ENCODE measurements around the gene C4A.

Gene C4A

DNA sequence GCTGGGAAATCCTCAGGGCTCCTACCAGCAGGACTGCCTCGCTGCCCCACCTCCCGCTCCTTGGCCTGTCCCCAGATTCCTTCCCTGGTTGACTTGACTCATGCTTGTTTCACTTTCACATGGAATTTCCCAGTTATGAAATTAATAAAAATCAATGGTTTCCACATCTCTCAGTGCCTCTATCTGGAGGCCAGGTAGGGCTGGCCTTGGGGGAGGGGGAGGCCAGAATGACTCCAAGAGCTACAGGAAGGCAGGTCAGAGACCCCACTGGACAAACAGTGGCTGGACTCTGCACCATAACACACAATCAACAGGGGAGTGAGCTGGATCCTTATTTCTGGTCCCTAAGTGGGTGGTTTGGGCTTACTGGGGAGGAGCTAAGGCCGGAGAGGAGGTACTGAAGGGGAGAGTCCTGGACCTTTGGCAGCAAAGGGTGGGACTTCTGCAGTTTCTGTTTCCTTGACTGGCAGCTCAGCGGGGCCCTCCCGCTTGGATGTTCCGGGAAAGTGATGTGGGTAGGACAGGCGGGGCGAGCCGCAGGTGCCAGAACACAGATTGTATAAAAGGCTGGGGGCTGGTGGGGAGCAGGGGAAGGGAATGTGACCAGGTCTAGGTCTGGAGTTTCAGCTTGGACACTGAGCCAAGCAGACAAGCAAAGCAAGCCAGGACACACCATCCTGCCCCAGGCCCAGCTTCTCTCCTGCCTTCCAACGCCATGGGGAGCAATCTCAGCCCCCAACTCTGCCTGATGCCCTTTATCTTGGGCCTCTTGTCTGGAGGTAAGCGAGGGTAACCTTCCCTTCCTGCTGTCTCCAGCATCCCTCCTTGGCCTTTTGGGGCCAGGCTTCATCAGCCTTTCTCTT lies 36.1 kb upstream of the C4A start, which contains the start of gene CFB:
Gene CFB (plus strand): TSS at position 589 of the 863 bp plus-strand sequence. CDS start 127 bp downstream, at position 716.
- H3K4me2 ChIP-seq (ENCODE audit: low read depth, low read length, poor library complexity, severe bottlenecking): no peak within 1 kb of the TSS

DNA sequence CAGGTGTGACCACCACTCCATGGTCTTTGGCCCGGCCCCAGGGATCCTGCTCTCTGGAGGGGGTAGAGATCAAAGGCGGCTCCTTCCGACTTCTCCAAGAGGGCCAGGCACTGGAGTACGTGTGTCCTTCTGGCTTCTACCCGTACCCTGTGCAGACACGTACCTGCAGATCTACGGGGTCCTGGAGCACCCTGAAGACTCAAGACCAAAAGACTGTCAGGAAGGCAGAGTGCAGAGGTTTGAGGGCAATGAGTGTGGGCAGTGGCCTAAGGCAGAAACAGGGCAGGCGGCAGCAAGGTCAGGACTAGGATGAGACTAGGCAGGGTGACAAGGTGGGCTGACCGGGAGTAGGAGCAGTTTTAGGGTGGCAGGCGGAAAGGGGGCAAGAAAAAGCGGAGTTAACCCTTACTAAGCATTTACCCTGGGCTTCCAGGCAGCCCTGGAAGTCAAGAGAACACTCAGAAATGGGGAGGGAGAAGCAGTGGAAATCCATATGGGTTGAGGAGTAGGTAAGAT lies 35.4 kb upstream of the C4A start:
- H4K20me1 ChIP-seq (ENCODE audit: low read depth, low read length): no peaks in the 10 kb centered on the region
- no peak overlapping the region for H3K9ac ChIP-seq (ENCODE audit: low read length)
- no peak overlapping the region for H2AFZ ChIP-seq (ENCODE audit: low read depth, low read length, severe bottlenecking)
- no peak overlapping the region for H3K27ac ChIP-seq (ENCODE audit: low read depth, low read length)
- H3K36me3 ChIP-seq (ENCODE audit: low read length): no peaks in the 10 kb centered on the region
- H3K79me2 ChIP-seq (ENCODE audit: insufficient read depth, low read length): no peaks in the 10 kb centered on the region
- TF ChIP-seq EZH2phosphoT487 (conservative IDR thresholded peaks at IDR 0.05; ENCODE audit: low read length): no peak
- H3K4me3 ChIP-seq (ENCODE audit: insufficient read depth, low read length, poor library complexity, severe bottlenecking): no peak overlapping the region
- H3K27me3 ChIP-seq (ENCODE audit: low read length): no peaks in the 10 kb centered on the region
- H3K9me3 ChIP-seq (ENCODE audit: insufficient read depth, low read length): no peaks in the 10 kb centered on the region
- no peaks in the 10 kb centered on the region for H3F3A ChIP-seq (ENCODE audit: insufficient read depth)
- H3K4me2 ChIP-seq (ENCODE audit: low read depth, low read length, poor library complexity, severe bottlenecking): no peak overlapping the region
- H3K9me2 ChIP-seq (replicated peaks; ENCODE audit: insufficient read depth, low read length): no peaks in the 10 kb centered on the region

More for the DNA sequence above, 36.1 kb upstream of the C4A start, which contains the start of gene CFB:
- Histone ChIP-seq H3K79me2 (ENCODE audit: insufficient read depth, low read length) (no peaks in the 10 kb centered on the region), H4K20me1 (ENCODE audit: low read depth, low read length) (no peaks in the 10 kb centered on the region), H3F3A (ENCODE audit: insufficient read depth) (no peaks in the 10 kb centered on the region), H3K9ac (ENCODE audit: low read length) (no peak within 1 kb of the TSS), H3K27me3 (ENCODE audit: low read length) (no peaks in the 10 kb centered on the region), H3K36me3 (ENCODE audit: low read length) (no peaks in the 10 kb centered on the region), H3K9me2 (replicated peaks; ENCODE audit: insufficient read depth, low read length) (no peaks in the 10 kb centered on the region), H3K27ac (ENCODE audit: low read depth, low read length) (no peak within 1 kb of the TSS), H3K4me3 (ENCODE audit: insufficient read depth, low read length, poor library complexity, severe bottlenecking) (no peak within 1 kb of the TSS), H3K9me3 (ENCODE audit: insufficient read depth, low read length) (no peaks in the 10 kb centered on the region), H2AFZ (ENCODE audit: low read depth, low read length, severe bottlenecking) (no peak within 1 kb of the TSS)
- TF ChIP-seq, protein P1, sequence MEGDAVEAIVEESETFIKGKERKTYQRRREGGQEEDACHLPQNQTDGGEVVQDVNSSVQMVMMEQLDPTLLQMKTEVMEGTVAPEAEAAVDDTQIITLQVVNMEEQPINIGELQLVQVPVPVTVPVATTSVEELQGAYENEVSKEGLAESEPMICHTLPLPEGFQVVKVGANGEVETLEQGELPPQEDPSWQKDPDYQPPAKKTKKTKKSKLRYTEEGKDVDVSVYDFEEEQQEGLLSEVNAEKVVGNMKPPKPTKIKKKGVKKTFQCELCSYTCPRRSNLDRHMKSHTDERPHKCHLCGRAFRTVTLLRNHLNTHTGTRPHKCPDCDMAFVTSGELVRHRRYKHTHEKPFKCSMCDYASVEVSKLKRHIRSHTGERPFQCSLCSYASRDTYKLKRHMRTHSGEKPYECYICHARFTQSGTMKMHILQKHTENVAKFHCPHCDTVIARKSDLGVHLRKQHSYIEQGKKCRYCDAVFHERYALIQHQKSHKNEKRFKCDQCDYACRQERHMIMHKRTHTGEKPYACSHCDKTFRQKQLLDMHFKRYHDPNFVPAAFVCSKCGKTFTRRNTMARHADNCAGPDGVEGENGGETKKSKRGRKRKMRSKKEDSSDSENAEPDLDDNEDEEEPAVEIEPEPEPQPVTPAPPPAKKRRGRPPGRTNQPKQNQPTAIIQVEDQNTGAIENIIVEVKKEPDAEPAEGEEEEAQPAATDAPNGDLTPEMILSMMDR (IDR thresholded peaks at IDR 0.05; ENCODE audit: insufficient read depth, low read length, poor library complexity, severe bottlenecking): no peak
- no peak for TF ChIP-seq EZH2phosphoT487 (conservative IDR thresholded peaks at IDR 0.05; ENCODE audit: low read length)

DNA sequence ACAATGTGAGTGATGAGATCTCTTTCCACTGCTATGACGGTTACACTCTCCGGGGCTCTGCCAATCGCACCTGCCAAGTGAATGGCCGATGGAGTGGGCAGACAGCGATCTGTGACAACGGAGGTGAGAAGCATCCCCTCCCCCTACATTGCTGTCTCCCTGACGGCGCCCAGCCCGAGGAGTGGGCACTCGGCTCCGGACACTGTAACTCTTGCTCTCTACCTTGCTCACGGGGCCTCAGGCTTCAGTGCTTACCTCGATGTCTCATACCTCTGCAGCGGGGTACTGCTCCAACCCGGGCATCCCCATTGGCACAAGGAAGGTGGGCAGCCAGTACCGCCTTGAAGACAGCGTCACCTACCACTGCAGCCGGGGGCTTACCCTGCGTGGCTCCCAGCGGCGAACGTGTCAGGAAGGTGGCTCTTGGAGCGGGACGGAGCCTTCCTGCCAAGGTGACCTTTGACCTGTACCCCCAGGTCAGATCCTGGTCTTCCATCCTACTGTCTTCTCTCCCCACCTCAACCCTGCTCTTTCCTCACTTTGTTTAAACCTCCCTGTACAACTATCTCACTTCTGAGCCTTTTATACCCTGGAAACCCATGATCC lies 34.7 kb upstream of the C4A start:
- Histone ChIP-seq H3K4me3 (ENCODE audit: insufficient read depth, low read length, poor library complexity, severe bottlenecking) (no peak overlapping the region), H3K27ac (ENCODE audit: low read depth, low read length) (no peak overlapping the region), H3K27me3 (ENCODE audit: low read length) (no peaks in the 10 kb centered on the region), H3K36me3 (ENCODE audit: low read length) (no peaks in the 10 kb centered on the region), H3K9ac (ENCODE audit: low read length) (no peak overlapping the region), H3F3A (ENCODE audit: insufficient read depth) (no peaks in the 10 kb centered on the region), H3K9me2 (replicated peaks; ENCODE audit: insufficient read depth, low read length) (no peaks in the 10 kb centered on the region), H3K79me2 (ENCODE audit: insufficient read depth, low read length) (no peaks in the 10 kb centered on the region), H2AFZ (ENCODE audit: low read depth, low read length, severe bottlenecking) (no peak overlapping the region), H3K9me3 (ENCODE audit: insufficient read depth, low read length) (no peaks in the 10 kb centered on the region), H4K20me1 (ENCODE audit: low read depth, low read length) (no peaks in the 10 kb centered on the region), H3K4me2 (ENCODE audit: low read depth, low read length, poor library complexity, severe bottlenecking) (no peak overlapping the region)
- TF ChIP-seq, protein P1 (IDR thresholded peaks at IDR 0.05; ENCODE audit: insufficient read depth, low read length, poor library complexity, severe bottlenecking): no peak
- no peak for TF ChIP-seq EZH2phosphoT487 (conservative IDR thresholded peaks at IDR 0.05; ENCODE audit: low read length)

All from SU-DHL-6 (cell line).